OCI-M2 (cell line): ENCODE results near the gene MRGPRE.

Experiments used
- DNase-seq: peaks from one replicate; lab custom pipeline; 2025; ENCODE audit not compliant: unreplicated experiment; lab: John Stamatoyannopoulos, UW

MRGPRE gene

DNA sequence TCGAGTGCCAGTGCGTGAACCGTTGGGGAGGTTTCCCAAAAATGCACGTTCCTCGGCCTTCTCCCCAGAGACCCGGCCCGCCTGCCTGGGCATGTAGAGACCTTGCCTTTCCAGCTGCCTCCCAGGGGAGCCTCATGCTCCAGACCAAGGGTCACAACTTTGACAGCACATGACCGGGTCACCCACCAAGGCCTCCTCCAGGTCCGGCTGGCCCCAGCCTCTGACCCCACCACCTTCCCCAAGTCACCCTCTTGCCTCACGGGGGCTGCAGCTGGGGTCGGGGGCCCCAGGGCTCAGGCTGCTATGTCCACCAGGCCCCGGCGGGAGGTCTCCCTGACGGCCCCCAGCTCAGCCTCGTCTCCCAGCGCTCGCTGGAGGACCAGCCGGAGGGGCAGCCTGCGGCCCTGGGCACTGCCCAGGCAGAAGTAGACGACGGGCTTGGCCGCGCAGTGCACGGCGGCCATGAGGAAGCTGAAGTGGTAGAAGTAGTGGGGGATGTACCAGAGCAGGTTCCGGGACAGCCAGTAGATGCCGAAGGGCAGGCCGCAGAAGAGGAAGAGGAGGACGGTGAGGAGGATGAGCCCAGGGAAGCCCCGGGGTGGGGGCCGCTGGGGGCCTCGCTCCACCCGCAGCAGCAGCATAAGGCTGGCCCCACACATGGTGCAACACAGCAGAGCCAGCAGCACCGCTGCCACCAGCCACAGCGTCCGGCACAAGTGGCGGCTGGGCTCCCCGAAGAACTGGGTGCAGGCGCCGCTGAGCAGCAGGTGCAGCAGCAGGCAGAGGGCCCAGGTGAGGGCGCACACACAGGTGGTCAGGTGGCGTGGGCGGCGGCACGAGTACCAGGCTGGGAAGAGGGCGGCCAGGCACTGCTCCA, 4.4 kb downstream of the MRGPRE start:
- DNase-seq: no peak

DNA sequence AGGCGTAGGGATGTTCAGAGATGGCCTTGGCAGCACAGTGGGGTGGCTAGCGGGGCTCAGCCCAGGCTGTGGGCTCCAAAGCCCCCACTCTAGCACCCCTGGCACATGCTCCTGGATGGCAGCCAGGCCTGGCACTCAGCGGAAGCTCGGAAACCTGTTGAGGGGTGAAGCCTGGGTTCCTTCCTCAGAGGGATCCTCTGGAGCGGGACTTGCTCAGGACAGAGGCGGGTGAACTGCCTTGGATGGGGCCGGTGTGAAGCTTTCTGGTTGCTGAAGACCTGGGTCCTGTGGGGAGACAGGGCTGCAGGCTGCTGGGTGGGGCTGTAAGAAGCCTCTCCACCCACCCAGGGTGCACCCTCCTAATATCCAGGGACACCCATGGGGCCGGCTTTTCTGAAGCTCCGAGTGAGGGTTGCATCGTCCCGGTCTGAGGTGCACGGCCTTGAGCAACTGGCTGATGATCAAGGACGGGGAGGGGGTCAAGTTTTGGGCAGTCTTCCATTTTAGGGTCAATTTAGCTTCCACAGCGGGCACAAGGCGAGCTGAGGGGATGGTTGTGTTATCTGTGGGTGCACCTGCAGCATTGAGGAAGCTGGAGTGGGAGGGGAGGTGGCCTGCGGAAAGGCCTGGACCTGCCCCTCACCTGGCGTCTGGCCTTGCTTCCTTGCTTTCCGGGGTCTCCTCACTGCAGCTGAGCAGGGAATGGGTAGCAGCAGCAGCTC, 5.2 kb downstream of the MRGPRE start:
- no peak for DNase-seq

DNA sequence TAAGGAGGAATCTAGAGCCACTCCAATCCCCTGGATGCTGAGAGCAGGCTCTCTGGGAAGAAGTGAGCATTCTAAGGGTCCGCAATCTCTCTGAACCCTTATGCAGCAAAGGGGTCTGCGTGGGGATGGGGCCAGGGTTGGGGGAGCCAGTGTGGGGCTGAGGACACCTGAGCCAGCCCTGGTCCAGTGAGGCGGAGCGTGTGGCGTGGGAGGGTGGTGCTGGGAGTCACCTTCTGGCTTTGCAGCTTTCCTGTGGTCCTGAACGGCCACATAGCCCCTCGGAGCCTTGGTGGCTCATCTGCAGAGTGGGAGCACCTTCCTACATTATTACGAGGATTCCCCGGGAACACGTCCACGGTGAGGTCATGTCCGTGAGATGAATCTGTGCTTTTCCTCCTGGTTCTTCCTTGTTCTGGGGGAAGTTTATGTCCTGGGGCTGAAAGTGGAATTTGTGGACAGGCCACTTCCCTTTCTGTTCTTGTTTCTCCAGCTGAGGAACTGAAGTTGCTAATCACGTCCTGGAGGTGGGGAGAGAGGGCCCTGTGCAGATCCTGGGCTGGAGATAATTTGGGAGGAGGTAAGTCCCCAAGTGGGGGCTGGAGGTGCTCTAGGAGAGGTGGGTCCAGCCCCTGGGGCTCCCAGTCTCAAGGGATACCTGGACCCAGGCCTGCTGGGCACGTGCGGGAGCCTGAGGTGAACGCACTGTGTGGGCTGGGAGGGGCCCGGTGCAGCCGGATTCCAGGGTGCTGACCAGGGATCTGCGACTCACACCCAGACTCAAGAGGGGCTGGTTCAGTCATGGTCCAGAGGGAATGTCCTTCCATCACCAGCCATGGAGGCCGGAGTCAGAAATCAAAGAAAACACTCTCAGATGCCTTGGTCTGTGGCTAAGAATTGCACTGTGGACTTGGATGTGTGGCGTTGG, 6.1 kb downstream of the MRGPRE start:
- no peak for DNase-seq

DNA sequence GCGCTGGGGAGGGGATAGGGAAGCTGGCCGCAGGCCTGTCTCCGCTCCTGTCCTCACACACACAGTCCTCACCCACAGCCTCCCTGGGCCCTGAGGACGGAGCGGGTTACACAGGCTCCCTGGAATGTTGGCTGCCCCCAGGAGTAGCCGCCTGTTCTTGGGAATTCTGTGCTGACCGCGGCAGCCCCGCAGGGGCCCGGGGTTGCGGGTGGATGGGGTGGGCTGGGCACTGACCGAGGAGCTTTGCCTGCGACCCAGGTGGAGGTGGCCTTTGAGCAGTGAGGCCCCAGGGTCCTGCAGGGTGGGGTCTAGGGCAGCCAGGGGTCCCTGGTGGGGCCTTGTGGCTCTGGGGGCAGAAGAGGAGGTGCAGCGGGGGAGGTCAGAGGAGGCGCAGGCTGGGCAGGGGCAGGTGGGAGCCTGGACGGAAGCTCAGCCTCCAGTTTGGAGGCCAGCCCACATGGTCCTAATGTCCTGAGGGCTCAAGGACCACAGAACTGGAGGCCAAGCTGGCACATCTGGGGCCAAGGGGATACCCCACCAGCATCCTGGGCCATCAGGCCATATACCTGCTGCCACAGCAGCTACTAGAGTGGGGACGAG, 7.0 kb downstream of the MRGPRE start:
- DNase-seq: no peak

DNA sequence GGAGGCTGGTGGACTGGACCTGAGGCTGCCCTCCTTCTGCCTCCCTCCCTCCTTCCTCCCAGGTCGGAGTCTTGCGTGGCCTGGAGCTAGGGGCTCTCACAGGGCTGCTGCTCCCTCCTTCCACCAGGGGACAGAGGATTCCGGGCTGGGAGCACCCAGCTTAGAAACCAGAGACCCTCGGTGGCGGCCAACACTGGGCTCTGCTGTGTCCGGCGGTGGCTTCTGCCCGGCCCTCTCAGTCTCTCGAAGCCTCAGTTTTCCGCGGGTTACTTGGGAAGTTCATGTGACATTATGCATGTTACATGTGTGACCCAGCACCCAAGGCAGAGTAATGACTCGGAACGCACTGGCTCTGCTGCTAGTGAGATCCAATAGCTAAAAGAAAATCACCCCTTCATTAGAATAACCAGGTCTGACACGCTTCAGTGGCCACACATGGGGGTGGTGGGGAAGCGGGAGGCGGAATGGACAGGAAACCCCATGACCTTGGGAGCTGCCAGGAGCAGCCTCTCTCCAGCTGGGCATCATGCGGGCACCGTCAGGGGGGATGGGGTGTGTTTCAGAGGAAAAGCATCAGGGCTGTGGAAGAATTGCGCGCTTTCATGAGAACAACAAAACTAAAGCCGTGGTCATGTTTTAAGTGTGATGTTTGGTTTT, 7.7 kb downstream of the MRGPRE start:
- DNase-seq: no peak

DNA sequence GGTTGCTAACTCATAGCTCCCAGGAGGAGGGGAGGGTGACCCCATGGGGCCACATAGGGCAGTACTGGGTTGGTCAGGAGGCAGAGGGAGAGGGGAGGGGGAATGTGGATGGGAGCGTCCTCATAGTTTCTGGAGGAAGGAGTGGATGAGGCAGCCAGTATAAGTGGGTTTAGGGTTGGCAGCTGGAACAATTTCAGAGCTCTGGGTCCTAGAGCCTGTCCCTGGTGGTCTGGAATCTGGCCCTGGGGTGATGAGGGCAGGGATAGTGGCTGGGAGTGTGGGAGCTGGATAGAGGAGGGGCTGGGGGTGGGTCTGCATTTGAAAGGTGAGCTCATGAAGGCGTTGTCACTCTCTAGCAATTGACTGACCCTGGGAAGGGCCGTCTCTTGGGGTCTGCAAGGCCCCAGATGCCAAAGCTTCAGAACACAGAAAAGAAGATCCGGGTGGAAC, 8.3 kb downstream of the MRGPRE start:
- DNase-seq: no peak

DNA sequence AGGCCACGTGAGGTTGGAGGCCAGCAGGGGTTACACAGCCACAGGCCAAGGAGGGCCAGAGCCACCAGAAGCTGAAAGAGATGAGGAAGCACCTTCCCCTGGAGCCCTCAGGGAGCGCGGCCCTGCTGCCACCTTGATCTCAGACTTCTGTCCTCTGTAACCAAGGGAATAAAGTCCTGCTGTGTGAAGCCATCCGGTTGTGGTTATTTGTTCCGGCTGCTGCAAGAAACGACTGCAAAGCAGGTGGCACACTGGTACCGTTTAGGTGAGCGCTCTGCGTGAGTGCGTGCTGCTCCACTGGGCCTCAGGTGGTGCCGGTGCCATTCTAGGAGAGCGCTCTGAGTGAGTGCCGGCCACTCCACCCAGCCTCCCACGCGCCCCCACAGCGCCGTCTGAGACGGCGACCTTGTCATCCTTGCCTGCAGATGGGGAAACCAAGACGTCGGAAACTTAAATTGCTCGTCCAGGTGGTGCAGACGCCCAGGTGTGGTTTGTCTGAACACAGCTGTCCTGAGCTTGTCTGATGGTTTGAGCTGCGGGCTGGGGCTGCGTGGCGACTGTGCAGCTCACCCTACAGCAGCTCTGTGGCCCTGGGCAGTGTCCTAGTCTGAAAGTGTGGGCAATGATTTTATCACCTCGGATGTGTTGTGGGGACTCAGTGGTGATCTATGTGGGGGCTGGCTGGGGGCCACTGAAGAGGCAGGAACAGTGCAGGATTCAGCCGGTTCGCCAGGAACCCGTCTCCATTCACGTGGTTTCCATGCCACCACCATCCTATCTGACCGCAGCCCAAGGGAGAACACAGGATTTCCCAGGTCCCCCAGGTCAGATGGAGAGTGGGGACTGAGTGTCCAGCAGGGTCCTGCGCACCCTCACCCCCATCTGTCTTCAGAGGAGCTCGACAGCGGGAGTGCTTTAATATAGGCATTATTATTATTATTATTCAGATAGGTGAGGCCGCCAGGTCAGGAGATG, 9.0 kb downstream of the MRGPRE start:
- DNase-seq: no peak

DNA sequence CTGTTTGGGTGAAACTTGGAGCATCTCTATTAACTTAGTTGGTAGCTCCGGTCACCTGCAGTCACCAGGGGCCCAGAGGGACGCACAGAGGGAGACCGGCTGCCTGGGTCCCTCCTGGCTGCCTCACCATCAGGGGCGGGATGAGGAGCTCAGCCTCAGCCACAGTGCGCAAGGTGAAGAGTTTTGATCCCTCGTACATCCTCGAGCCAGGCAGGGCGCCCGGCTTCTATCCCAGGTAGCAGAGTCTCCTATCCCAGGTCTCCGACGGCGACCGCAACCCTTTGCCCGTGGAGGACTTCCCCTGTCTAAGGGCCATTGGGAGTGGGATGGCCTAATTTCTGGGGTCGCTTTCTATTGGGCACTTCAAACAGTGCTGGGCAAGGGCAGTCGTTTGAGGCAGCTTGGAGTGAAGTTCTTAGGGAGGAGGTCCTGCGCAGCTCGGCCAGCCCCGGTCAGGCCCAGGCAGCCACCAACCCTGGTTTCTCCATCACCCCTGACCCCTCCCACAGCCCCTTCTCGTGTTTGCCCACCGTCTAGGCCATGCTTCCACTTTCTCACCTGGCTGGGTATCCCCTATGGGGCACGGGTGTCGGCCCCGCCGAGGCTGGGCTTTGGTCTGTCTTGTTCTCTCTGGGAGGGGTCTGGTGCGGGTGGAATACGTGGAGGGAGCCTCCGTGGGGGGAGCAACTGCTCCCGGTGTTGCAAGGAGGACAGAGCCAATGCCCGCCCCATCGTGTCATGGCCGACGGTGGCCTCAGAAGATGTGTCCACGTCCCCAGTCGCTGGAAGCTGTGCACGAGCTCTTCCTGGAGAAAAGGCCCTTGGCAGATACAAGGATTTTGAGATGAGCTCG, 10.0 kb downstream of the MRGPRE start:
- no peak for DNase-seq

DNA sequence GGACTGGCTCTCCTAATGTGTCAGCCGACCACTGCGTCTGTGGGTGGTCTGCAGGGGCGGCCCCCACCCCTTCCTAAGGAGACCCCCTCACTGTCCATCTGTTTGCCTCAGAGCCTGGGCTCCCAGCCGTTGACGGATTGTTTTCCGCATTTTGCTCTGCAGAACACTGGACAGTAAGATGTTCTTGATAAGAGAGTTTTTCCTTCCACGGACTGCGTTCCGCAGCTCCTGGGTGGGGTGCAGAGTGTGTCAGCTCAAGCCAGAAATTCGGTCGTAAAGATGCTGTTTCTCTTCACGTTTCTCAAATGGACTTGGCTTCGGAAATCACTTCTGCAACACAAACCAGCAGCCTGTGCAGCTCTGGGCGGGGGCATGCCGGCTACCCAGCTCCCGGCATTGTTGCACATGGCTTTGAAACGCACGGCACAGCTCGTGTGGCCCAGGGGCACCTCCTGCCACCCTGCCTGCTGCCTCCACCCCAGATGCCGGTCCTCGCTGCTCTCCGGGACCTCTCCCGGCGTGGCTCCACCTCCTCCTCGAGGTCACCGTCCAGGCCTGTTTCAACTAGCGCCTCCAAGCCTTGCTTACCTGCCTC, 10.7 kb downstream of the MRGPRE start:
- DNase-seq: no peak

DNA sequence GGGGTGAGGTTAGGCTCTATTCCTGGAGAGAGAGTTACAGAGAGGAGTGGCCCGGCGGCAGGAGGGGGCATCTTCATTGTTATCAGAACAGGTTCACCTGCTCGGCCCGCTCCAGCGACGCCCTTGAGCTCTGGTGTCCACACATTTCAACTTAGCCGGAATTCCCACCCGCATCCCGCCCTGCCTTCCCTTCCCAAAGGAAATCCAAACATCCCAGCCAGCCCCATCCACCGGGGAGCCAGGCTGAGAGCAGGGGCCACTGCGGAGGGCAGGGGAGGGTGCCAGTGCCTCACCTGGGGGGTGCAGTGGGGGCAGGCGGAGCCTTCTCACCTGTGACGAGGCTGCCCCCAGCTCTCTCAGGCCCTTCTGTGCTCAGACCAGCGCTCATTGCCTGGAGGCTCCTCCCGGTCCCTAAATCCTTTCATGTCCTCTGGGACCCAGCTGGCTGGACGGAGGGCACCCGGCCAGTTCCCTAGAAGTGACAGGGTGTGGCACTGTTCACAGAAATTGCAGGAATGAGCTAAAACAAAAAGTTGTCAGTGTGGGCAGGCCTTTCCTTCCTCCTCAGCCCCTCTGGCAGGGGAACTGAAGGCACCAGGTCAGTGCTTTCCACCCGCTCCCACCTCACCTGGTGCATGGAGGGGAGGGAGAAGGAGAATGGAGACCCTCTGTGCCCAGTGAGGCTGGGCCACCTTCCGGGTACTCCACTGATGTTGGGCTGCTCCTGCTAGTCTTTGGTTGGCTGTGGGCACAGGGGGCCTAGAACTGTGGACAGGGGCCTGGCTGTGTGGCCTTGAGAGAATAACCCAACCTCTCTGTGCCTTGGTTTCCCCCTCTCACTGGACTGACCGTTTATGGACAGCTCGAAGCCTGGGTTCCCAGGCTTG, 11.5 kb downstream of the MRGPRE start:
- no peak for DNase-seq

DNA sequence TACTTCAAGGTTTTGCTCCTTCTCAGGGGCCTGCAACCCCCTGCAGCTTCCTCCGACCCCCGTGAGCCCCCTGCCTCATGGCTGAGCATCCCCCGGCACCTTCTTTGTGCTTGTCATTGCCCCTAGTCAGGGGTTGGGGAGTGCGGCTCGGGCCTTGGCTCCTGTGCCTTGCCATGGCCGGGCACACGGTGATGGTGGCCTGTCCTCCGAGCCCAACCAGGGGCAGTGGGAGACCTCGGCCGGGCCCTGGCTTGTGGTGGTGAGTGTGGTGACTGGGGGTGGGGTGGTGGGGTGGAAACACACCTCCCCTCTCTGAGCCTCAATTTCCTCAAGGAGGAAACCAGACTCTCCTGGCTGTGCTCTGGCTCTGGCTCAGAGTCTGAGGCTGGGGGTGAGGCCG, 12.1 kb downstream of the MRGPRE start:
- DNase-seq: no peak

DNA sequence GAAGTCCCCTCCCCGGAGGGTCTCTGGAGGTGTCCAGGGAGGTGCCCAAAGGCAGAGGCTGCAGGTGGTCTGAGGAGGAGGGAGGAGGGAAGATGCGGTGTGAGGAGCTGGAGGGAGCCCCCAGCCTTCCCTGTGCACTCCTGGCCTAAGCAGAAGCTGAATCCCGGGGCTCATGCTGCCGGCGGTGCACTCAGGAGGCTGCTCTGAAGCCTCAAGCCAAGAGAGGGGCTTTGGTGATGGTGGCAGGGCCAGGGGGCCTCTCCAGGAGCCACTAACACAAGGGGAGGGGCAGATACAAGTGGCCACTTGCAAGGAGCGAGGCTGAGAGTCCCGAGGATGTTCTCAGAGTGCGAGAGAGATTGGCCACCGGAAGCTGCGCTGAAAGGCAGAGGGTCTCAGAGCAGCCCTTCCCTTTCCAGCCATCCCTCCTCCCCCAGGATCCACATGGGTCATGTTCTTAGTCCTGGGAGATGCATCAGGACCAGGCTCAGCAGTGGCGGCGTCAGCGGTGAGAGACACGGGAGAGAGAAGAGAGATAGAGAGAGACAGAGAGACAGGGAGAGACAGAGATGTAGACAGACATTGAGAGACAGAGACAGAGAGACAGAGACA, 12.8 kb downstream of the MRGPRE start:
- no peak for DNase-seq

DNA sequence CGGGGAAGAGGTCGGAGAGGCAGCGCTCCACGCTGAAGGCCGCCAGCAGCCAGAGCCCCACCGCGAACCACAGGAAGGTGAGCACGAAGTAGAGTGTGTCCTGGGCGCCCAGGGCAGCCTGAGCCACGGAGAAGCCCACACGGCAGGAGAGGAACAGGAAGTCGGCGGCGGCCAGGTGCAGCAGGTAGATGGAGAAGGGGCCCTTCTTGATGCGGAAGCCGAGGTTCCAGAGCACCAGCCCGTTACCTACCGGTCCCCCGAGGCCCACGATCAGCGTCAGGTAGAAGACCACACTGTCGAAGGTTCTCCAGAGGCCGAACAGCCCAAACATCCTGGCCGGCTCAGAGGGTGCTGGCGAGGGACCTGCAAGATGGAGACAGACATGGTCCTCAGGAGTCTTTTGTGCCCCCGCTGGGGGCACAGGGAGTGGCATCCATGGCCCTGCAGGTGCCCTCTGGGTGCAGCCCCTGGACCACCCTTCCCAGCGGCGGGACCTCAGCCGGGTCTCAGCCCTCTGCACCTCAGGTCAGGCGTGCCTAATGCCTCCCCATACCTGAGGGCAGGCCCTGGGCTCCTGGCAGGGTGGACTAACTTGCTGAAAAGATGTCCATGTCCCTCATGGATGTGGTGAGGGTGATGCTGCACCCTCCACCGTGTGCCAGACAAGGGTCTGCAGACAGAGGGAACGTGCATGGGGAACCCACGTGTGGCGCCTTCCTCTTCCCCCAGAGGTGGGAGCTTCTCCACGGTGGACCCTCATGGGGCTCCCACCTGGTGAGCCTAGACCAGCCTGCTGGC, 13.5 kb downstream of the MRGPRE start, which contains the start of gene MRGPRG:
MRGPRG (minus strand) TSS at position 331 of the 798 bp plus-strand sequence; CDS start at position 331, 0 bp downstream.
- DNase-seq: no peak

DNA sequence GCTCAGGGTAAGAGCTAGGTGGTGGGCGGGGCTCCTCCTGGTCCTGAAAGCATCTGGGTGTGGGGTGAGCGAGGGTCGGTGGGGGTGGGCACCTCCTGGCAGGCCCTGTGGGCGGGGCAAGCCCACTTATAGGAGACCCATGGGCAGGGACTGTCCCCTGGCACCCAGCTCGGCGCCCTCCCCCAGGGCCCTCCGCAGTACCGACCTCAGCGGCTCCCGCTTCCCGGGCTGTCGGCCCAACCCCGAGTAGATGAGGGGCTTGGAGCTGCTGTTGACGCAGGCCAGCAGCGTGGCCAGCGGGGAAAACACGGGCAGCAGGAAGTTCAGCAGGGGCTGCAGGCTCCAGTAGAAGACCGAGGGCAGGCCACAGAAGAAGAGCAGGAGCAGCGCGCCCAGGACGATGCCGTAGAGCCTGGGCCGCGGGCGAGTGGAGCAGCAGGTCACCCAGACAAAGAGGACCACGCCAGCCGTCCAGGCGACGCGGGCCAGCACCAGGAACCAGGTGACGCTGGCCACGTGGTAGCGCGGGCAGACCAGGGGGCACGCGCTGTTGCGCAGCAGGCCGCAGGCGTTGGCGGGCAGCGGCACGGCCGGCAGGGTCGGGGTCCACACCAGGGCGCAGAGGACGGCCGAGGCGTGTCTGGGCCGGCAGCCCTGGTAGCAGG, 14.3 kb downstream of the MRGPRE start:
- DNase-seq: no peak

DNA sequence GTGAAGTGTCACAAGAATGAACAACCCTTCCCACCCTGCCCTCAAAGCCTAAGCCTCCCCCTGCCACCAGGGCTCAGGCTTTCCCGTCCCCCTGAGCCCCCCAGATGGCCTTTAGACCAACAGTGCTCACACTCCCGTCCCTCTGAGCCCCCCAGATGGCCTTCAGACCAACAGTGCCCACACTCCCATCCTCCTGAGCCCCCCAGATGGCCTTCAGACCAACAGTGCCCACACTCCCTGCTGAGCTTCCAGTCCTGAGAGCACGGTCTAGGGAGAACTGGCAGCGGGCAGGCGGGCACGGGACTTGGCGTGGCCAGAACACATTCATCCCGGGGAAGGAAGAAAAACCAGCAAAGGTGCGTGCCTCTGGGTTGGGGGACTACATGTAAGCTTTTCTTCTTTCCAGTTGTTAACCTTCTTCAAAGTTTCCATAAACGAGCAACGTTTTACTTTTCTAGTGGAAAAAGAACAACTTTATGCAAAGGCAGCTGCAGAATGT, 16.1 kb downstream of the MRGPRE start:
- no peak for DNase-seq
